H1 (cell line): ENCODE measurements around the gene SPTBN1. TPM values are rescaled to one million over a fixed set of nuclear protein-coding genes. Genes with fewer than 3 reads are reported as not detected.

Experiments used
- CTCF ChIA-PET: fragments of 300-600 bp; sonication (Branson Sonifier 250); formaldehyde crosslinking; loops from one replicate; lab custom pipeline; 2021; ENCODE audit not compliant: partially characterized antibody; lab: Charles Lee
- POLR2A ChIA-PET: fragments of 300-600 bp; sonication (Branson Sonifier 250); formaldehyde crosslinking; loops from one replicate; lab custom pipeline; 2021; ENCODE audit warnings: inconsistent platforms; ENCODE audit not compliant: partially characterized antibody; lab: Charles Lee
- DNase-seq, 2 experiments: peaks; one replicate each; pipeline versions ENCODE4 v3.0.0 to v3.0.0-alpha.2; 2010 to 2022; ENCODE audit warnings: low spot score in 2 of 2, low read depth in 1 of 2, mixed read lengths in 1 of 2
- FAIRE-seq: peaks from 2 replicates; lab custom pipeline; 2011; peaks lifted over from hg19 to GRCh38; lab: Jason Lieb, UNC
- H2AFZ ChIP-seq: 2 replicates; pipeline ENCODE4 v1.8.1; 2012; ENCODE audit warnings: low read length, inconsistent platforms
- H2AK5ac ChIP-seq: 2 replicates; pipeline ENCODE4 v1.6.1; 2013; ENCODE audit warnings: low read depth, low read length
- H2BK120ac ChIP-seq: replicated peaks from 2 replicates; pipeline ENCODE3; 2013; ENCODE audit warnings: low read depth, low read length, inconsistent platforms
- H2BK12ac ChIP-seq: 2 replicates; pipeline ENCODE4 v1.6.1; 2013; ENCODE audit warnings: low read depth, low read length
- H2BK15ac ChIP-seq: 2 replicates; pipeline ENCODE4 v1.6.1; 2013; ENCODE audit warnings: low read length
- H2BK20ac ChIP-seq: 2 replicates; pipeline ENCODE4 v1.6.1; 2013; ENCODE audit warnings: low read length
- H2BK5ac ChIP-seq: 2 replicates; pipeline ENCODE4 v1.6.1; 2013; ENCODE audit warnings: low read depth, low read length
- H3K14ac ChIP-seq: 2 replicates; pipeline ENCODE4 v1.6.1; 2013; ENCODE audit warnings: inconsistent platforms; ENCODE audit not compliant: insufficient read length
- H3K18ac ChIP-seq: 2 replicates; pipeline ENCODE4 v1.6.1; 2013; ENCODE audit warnings: low read length; ENCODE audit errors: extremely low read depth
- H3K23ac ChIP-seq: 2 replicates; pipeline ENCODE4 v1.6.1; 2013; ENCODE audit warnings: inconsistent platforms; ENCODE audit not compliant: insufficient read length
- H3K23me2 ChIP-seq: 2 replicates; pipeline ENCODE4 v1.6.1; 2013; ENCODE audit warnings: low read depth, low read length
- H3K27ac ChIP-seq: 2 replicates; pipeline ENCODE4 v1.6.1; 2011; ENCODE audit warnings: low read depth, low read length, inconsistent platforms
- H3K27me3 ChIP-seq, 4 experiments: replicated peaks in 1 of 4; 1 replicate in 1 of 4; 2 replicates in 3 of 4; pipeline versions ENCODE4 v1.6.1 to v1.8.1; 2011 to 2013; ENCODE audit warnings: low read length in 3 of 4, mild to moderate bottlenecking in 3 of 4, inconsistent platforms in 2 of 4, mixed read lengths in 2 of 4, moderate library complexity in 1 of 4; ENCODE audit not compliant: control insufficient read depth in 3 of 4, insufficient read depth in 3 of 4; ENCODE audit errors: extremely low read depth in 1 of 4
- H3K36me3 ChIP-seq, 4 experiments: 2 replicates each; pipeline versions ENCODE4 v1.6.1 to v1.8.1; 2011 to 2013; ENCODE audit warnings: mild to moderate bottlenecking in 4 of 4, low read length in 3 of 4, moderate library complexity in 2 of 4, control low read depth in 1 of 4, inconsistent platforms in 1 of 4; ENCODE audit not compliant: insufficient read depth in 4 of 4, control insufficient read depth in 2 of 4
- H3K4ac ChIP-seq: replicated peaks from 2 replicates; pipeline ENCODE3; 2013; ENCODE audit warnings: low read length, low read depth, mixed read lengths, inconsistent platforms; ENCODE audit not compliant: insufficient read length
- H3K4me1 ChIP-seq, 4 experiments: replicated peaks in 1 of 4; 1 replicate in 1 of 4; 2 replicates in 3 of 4; pipeline versions ENCODE4 v1.6.1 to v1.8.1; 2011 to 2013; ENCODE audit warnings: low read length in 3 of 4, inconsistent platforms in 2 of 4, mixed read lengths in 1 of 4; ENCODE audit not compliant: insufficient read depth in 4 of 4, control insufficient read depth in 3 of 4
- H3K4me2 ChIP-seq, 2 experiments: 2 replicates each; pipeline versions ENCODE4 v1.6.1 to v1.8.1; 2011 to 2013; ENCODE audit warnings: low read depth in 2 of 2, low read length in 2 of 2, control low read depth in 1 of 2, inconsistent platforms in 1 of 2, mild to moderate bottlenecking in 1 of 2; ENCODE audit not compliant: insufficient read depth in 1 of 2
- H3K4me3 ChIP-seq, 4 experiments: fragments of 200-600, 300-600 bp in 1 of 4; sonication (generic), shearing (Covaris generic), sonication (Bioruptor Twin) in 1 of 4; 2 replicates each; pipeline versions ENCODE4 v1.5.1 to v1.8.1; 2011 to 2016; ENCODE audit warnings: low read length in 4 of 4, low read depth in 3 of 4, control low read depth in 2 of 4, inconsistent platforms in 2 of 4, mild to moderate bottlenecking in 2 of 4, mixed read lengths in 1 of 4, moderate library complexity in 1 of 4; ENCODE audit not compliant: insufficient read depth in 2 of 4; ENCODE audit errors: extremely low read depth in 1 of 4
- H3K56ac ChIP-seq: replicated peaks from 2 replicates; pipeline ENCODE3; 2013; ENCODE audit warnings: low read depth, mild to moderate bottlenecking, mixed read lengths, low read length, inconsistent platforms; ENCODE audit not compliant: insufficient read length
- H3K79me1 ChIP-seq: 2 replicates; pipeline ENCODE4 v1.6.1; 2013; ENCODE audit warnings: low read depth, low read length, control low read depth
- H3K79me2 ChIP-seq, 2 experiments: 2 replicates each; pipeline versions ENCODE4 v1.6.1 to v1.8.1; 2012 to 2013; ENCODE audit warnings: low read length in 2 of 2, mild to moderate bottlenecking in 2 of 2, inconsistent platforms in 1 of 2; ENCODE audit not compliant: insufficient read depth in 2 of 2, control insufficient read depth in 1 of 2
- H3K9ac ChIP-seq, 4 experiments: replicated peaks in 1 of 4; 1 replicate in 1 of 4; 2 replicates in 3 of 4; pipeline versions ENCODE4 v1.6.1 to v1.8.1; 2011 to 2013; ENCODE audit warnings: low read depth in 3 of 4, low read length in 3 of 4, control low read depth in 2 of 4, mild to moderate bottlenecking in 2 of 4, moderate library complexity in 2 of 4, inconsistent platforms in 1 of 4; ENCODE audit errors: extremely low read depth in 1 of 4
- H3K9me3 ChIP-seq, 2 experiments: 2 replicates each; pipeline versions ENCODE4 v1.6.1 to v1.8.1; 2012 to 2013; ENCODE audit warnings: mild to moderate bottlenecking in 2 of 2, moderate library complexity in 2 of 2, control low read depth in 1 of 2, inconsistent platforms in 1 of 2, low read depth in 1 of 2, low read length in 1 of 2, mixed read lengths in 1 of 2; ENCODE audit not compliant: insufficient read depth in 2 of 2
- H4K20me1 ChIP-seq, 2 experiments: replicated peaks in 1 of 2; 2 replicates each; pipeline versions ENCODE3 to v1.8.1; 2011 to 2013; ENCODE audit warnings: inconsistent platforms in 2 of 2, low read length in 2 of 2, mild to moderate bottlenecking in 1 of 2; ENCODE audit not compliant: insufficient read depth in 2 of 2, control insufficient read depth in 1 of 2
- H4K5ac ChIP-seq: 2 replicates; pipeline ENCODE4 v1.6.1; 2013; ENCODE audit warnings: low read length, low read depth, mixed read lengths, inconsistent platforms; ENCODE audit not compliant: insufficient read length
- H4K8ac ChIP-seq: 2 replicates; pipeline ENCODE4 v1.8.0; 2013; ENCODE audit warnings: mild to moderate bottlenecking, moderate library complexity, low read length, inconsistent platforms; ENCODE audit not compliant: insufficient read depth; ENCODE audit errors: extremely low read depth
- H4K91ac ChIP-seq: replicated peaks from 2 replicates; pipeline ENCODE3; 2013; ENCODE audit warnings: low read length, mixed read lengths, inconsistent platforms; ENCODE audit not compliant: insufficient read length
- BRCA1 ChIP-seq: IDR thresholded peaks from 2 replicates; pipeline ENCODE4 v1.6.1; 2012; ENCODE audit warnings: low read depth, low read length, improper control_type of control experiment
- CEBPB ChIP-seq: IDR thresholded peaks from 2 replicates; pipeline ENCODE4 v1.6.1; 2012; ENCODE audit warnings: low read depth, low read length
- EGR1 ChIP-seq: IDR thresholded peaks from 2 replicates; pipeline ENCODE4 v1.6.1; 2011; ENCODE audit warnings: low read depth, low read length, borderline replicate concordance
- HDAC6 ChIP-seq: IDR thresholded peaks from one replicate; pipeline ENCODE4 v1.7.1; 2012; ENCODE audit warnings: low read depth, mild to moderate bottlenecking, inconsistent platforms, low read length, moderate library complexity
- KDM1A ChIP-seq: fragments of 200-600, 300-600 bp; sonication (generic); IDR thresholded peaks from 2 replicates; pipeline ENCODE4 v1.7.1; 2016; ENCODE audit warnings: mild to moderate bottlenecking, low read length, borderline replicate concordance
- NANOG ChIP-seq: IDR thresholded peaks from 2 replicates; pipeline ENCODE4 v1.6.1; 2011; ENCODE audit warnings: low read length, low read depth, mild to moderate bottlenecking, inconsistent platforms; ENCODE audit not compliant: insufficient read depth, poor library complexity, severe bottlenecking
- PHF8 ChIP-seq: fragments of 200-600 bp; sonication (generic); conservative IDR thresholded peaks from 2 replicates; pipeline ENCODE4 v1.7.1; 2012; ENCODE audit warnings: low read depth, mild to moderate bottlenecking, inconsistent platforms, low read length, moderate library complexity
- RBBP5 ChIP-seq: IDR thresholded peaks from 2 replicates; pipeline ENCODE4 v1.7.1; 2012; ENCODE audit warnings: low read depth, mild to moderate bottlenecking, inconsistent platforms, low read length, moderate library complexity, borderline replicate concordance
- SIN3A ChIP-seq, 2 experiments: IDR thresholded peaks in 1 of 2; conservative IDR thresholded peaks in 1 of 2; 2 replicates each; pipeline ENCODE4 v1.6.1; 2011 to 2012; ENCODE audit warnings: low read length in 2 of 2, improper control_type of control experiment in 1 of 2, low read depth in 1 of 2, mild to moderate bottlenecking in 1 of 2
- SP4 ChIP-seq: IDR thresholded peaks from 2 replicates; pipeline ENCODE4 v1.6.1; 2012; ENCODE audit warnings: low read length, inconsistent platforms
- SUZ12 ChIP-seq: fragments of 200-600 bp; sonication (generic); IDR thresholded peaks from 2 replicates; pipeline ENCODE4 v1.6.1; 2012; ENCODE audit warnings: mild to moderate bottlenecking, inconsistent platforms, low read length, moderate library complexity, mixed read lengths
- USF2 ChIP-seq: IDR thresholded peaks from 2 replicates; pipeline ENCODE4 v1.6.1; 2011; ENCODE audit warnings: low read length, improper control_type of control experiment
- WGBS, 2 experiments: shearing (Covaris generic) in 1 of 2; methylation state at CpG; one replicate each; pipeline versions ENCODE4 v1.1.6 to v1.1.7; 2013 to 2015; ENCODE audit warnings: low lambda C conversion rate in 2 of 2, mixed read lengths in 2 of 2, inconsistent platforms in 1 of 2, low coverage in 1 of 2, missing lambda C conversion rate in 1 of 2; ENCODE audit not compliant: insufficient replicate concordance in 2 of 2, insufficient coverage in 1 of 2, insufficient read length in 1 of 2; ENCODE audit errors: extremely low coverage in 1 of 2, missing lambda C conversion rate in 1 of 2; 5-methylcytosine and 5-hydroxymethylcytosine counted together
- polyA plus RNA-seq, 7 experiments: library from polyadenylated mRNA; depleted of rRNA in 3 of 7; stranded (reverse) in 5 of 7; unstranded in 2 of 7; fragments of >200 nt in 5 of 7; fragments of 200-250 nt in 2 of 7; gene quantifications; 1 replicate in 5 of 7; 2 replicates in 1 of 7; 4 replicates in 1 of 7; pipeline versions ENCODE4 v1.2.1 to v1.2.3, GENCODE V29; 2011 to 2013; ENCODE audit warnings: missing spikeins in 2 of 7, mixed read lengths in 2 of 7
- total RNA-seq: library from RNA; stranded (reverse); fragmentation: NEBNext Ultra II Directional; extraction: Animal tissue kit (Norgen Biotek cat#: 25700); gene quantifications from 2 replicates; pipeline ENCODE4 v1.2.1, GENCODE V29; 2021

SPTBN1 gene
- total and polyA plus RNA-seq, 2 of the 8 experiments (the other 6 are each of a cell fraction or from before 2014, with no cell fraction given) = 31.8 to 180 TPM

DNA sequence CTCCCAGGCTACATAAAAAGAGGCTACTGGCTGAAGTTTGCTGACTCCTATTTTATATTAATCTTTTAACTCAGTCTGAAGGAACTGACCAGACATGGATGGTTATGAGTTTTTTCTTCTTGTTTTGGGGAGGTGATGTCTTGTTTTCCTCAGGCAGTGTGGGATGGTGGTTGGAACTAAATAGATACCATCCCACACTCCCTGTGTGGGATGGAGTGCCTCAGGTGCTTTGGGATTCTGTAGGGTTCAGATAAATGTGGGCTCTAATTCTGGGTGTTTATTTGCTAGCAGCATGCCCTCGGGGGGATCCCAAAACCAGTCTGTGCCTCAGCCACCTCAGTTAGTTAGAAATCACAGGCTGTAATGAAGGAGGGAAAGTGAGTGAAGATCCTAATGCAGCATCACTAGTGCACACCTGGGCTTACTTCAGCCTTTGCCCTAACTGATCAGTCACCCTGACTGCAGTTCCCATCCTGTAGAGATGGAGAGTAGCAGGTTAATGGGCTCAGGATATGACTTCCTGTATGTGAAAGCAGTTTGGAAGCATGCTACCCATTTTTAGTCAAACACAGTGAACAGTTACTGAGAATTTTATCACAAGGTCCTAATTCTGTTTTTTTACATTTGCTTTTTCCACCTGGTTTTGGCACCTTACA, 132.2 kb downstream of the SPTBN1 start:
- H4K20me1 ChIP-seq = peaks cover 12 to 18% of the 10 kb centered on the region in 2 experiments
- no peak overlapping the region for H3K9ac ChIP-seq
- ChIA-PET CTCF (no interaction called here), POLR2A (no interaction called here)
- H3K14ac ChIP-seq = no peak overlapping the region
- FAIRE-seq = no peak
- WGBS, 2 experiments = 82% methylated on average over 1 of the region's 1 CpG; no CpG with 5 or more reads in 1 of the 2 experiments
- H3K4me2 ChIP-seq = no peak overlapping the region; a peak in 1 of 4 replicates
- H3K36me3 ChIP-seq = no peaks in the 10 kb centered on the region
- no peak overlapping the region for H2BK15ac ChIP-seq
- no peak overlapping the region for H3K4me3 ChIP-seq
- H3K79me2 ChIP-seq = peaks cover 11 to 98% of the 10 kb centered on the region in 2 experiments; a peak in 3 of 4 replicates
- no peaks in the 10 kb centered on the region for H3K23me2 ChIP-seq
- no peak overlapping the region for H3K18ac ChIP-seq
- H3K56ac ChIP-seq = no peak overlapping the region
- no peak overlapping the region for H2AK5ac ChIP-seq
- H2BK5ac ChIP-seq = no peak overlapping the region
- H2BK12ac ChIP-seq = no peak overlapping the region
- H3K9me3 ChIP-seq = no peaks in the 10 kb centered on the region
- no peak overlapping the region for H4K5ac ChIP-seq
- no peak overlapping the region for H4K8ac ChIP-seq
- no peak overlapping the region for H3K4ac ChIP-seq
- H3K27me3 ChIP-seq = no peaks in the 10 kb centered on the region
- H3K79me1 ChIP-seq = peaks cover 11% of the 10 kb centered on the region; the same call in 1 of the 2 replicates
- H2BK20ac ChIP-seq = no peak overlapping the region
- H2BK120ac ChIP-seq = no peak overlapping the region
- no peak overlapping the region for H4K91ac ChIP-seq
- DNase-seq = no peak
- H3K4me1 ChIP-seq = peaks cover 2 to 8% (median 7%) of the 10 kb centered on the region in 4 experiments; a peak in 5 of 7 replicates
- no peak overlapping the region for H2AFZ ChIP-seq
- H3K23ac ChIP-seq = no peak overlapping the region
- no peak overlapping the region for H3K27ac ChIP-seq
- no peak for TF ChIP-seq PHF8
- TF ChIP-seq HDAC6 = no peak
- TF ChIP-seq USF2 = no peak
- TF ChIP-seq CEBPB = no peak
- no peak for TF ChIP-seq KDM1A
- TF ChIP-seq BRCA1 = no peak
- TF ChIP-seq SUZ12 = no peak
- no peak for TF ChIP-seq SP4
- TF ChIP-seq EGR1 = no peak
- no peak for TF ChIP-seq RBBP5
- TF ChIP-seq NANOG = no peak
- no peak for TF ChIP-seq SIN3A (conservative IDR thresholded peaks at IDR 0.05 in 1 of 2, IDR thresholded peaks at IDR 0.05 in 1 of 2; ENCODE audit: low read depth in 1 of 2, low read length in 2 of 2)
